HepG2 (cell line): ENCODE results near the gene TRMT2A. TPM values are rescaled to one million over a fixed set of nuclear protein-coding genes. Genes with fewer than 3 reads are reported as not detected.

ENCODE experiments used
- DNMT1 ChIP-seq: sonication (generic); formaldehyde crosslinking; IDR thresholded peaks from 2 replicates; pipeline ENCODE4 v1.5.1; 2020; ENCODE audit warnings: mild to moderate bottlenecking, missing genetic modification reagents
- DNMT3B ChIP-seq: conservative IDR thresholded peaks from 2 replicates; pipeline ENCODE4 v1.6.1; 2016; ENCODE audit warnings: missing biosample characterization, control low read depth
- ETV5 ChIP-seq: IDR thresholded peaks from 2 replicates; pipeline ENCODE4 v1.6.1; 2018; ENCODE audit warnings: missing biosample characterization, missing genetic modification reagents, inconsistent platforms, borderline replicate concordance
- MLXIP ChIP-seq: sonication (generic); formaldehyde crosslinking; IDR thresholded peaks from 2 replicates; pipeline ENCODE4 v1.9.0; 2021; ENCODE audit warnings: missing genetic modification reagents, borderline replicate concordance
- NR0B2 ChIP-seq: sonication (generic); formaldehyde crosslinking; IDR thresholded peaks from 2 replicates; pipeline ENCODE4 v1.4.0; 2020; ENCODE audit warnings: mild to moderate bottlenecking, missing genetic modification reagents
- POGZ ChIP-seq: sonication (generic); formaldehyde crosslinking; IDR thresholded peaks from 2 replicates; pipeline ENCODE4 v1.4.0; 2020; ENCODE audit warnings: mild to moderate bottlenecking, missing genetic modification reagents
- SIN3B ChIP-seq: fragments of 150-350 bp; IDR thresholded peaks from 2 replicates; pipeline ENCODE4 v1.6.1; 2014; ENCODE audit warnings: low read length
- TGIF2 ChIP-seq: IDR thresholded peaks from 2 replicates; pipeline ENCODE4 v1.6.1; 2016; ENCODE audit warnings: control low read depth, missing compliant biosample characterization
- TOPORS ChIP-seq: sonication (generic); formaldehyde crosslinking; IDR thresholded peaks from 2 replicates; pipeline ENCODE4 v1.8.0; 2023; ENCODE audit warnings: mild to moderate bottlenecking, missing genetic modification reagents
- ZBTB3 ChIP-seq: sonication (generic); formaldehyde crosslinking; IDR thresholded peaks from 2 replicates; pipeline ENCODE4 v1.4.0; 2020; ENCODE audit warnings: low read depth, mild to moderate bottlenecking, moderate library complexity, missing genetic modification reagents, borderline replicate concordance
- ZNF160 ChIP-seq: sonication (generic); formaldehyde crosslinking; IDR thresholded peaks from 2 replicates; pipeline ENCODE4 v1.8.0; 2022; ENCODE audit warnings: mild to moderate bottlenecking, inconsistent platforms, missing genetic modification reagents
- ZNF326 ChIP-seq: sonication (generic); formaldehyde crosslinking; IDR thresholded peaks from 2 replicates; pipeline ENCODE4 v1.4.0; 2020; ENCODE audit warnings: missing genetic modification reagents, borderline replicate concordance
- ZNF354B ChIP-seq: sonication (generic); formaldehyde crosslinking; IDR thresholded peaks from 2 replicates; pipeline ENCODE4 v1.8.0; 2022; ENCODE audit warnings: mild to moderate bottlenecking, missing genetic modification reagents
- polyA plus RNA-seq, 8 experiments: library from polyadenylated mRNA; depleted of rRNA in 3 of 8; stranded (reverse) in 7 of 8; unstranded in 1 of 8; fragments of >200 nt; fragmentation: Illumina TruSeq in 4 of 8; extraction: Trizol in 4 of 8; gene quantifications; 2 replicates each; pipeline versions ENCODE4 v1.2.1 to v1.2.3, GENCODE V29; 2011 to 2016; ENCODE audit warnings: low read depth in 4 of 8, missing spikeins in 1 of 8, mixed read lengths in 1 of 8; ENCODE audit not compliant: insufficient read depth in 1 of 8
- total RNA-seq, 5 experiments: library from RNA; depleted of rRNA; stranded (reverse); fragments of >200 nt; fragmentation: Illumina TruSeq; extraction: Trizol; gene quantifications; 2 replicates each; pipeline ENCODE4 v1.2.3, GENCODE V29; 2016; ENCODE audit warnings: low read depth in 1 of 5
- TF ChIP-seq, protein P1 (sequence below): IDR thresholded peaks from 2 replicates; pipeline ENCODE4 v1.6.1; 2016; ENCODE audit warnings: low read depth, missing genetic modification reagents, missing compliant biosample characterization
- TF ChIP-seq, protein P2 (sequence below): fragments of 450-650 bp; IDR thresholded peaks from 2 replicates; pipeline ENCODE4 v1.6.1; 2017; ENCODE audit warnings: mild to moderate bottlenecking

The TRMT2A gene
- total and polyA plus RNA-seq, 2 of the 13 experiments (the other 11 are each of a cell fraction or from before 2014, with no cell fraction given): 24.0 to 30.3 TPM

- TF ChIP-seq SIN3B (no peak), MLXIP (CRISPR knock-in tag) (no peak), ZBTB3 (no peak), NR0B2 (no peak), ZNF160 (CRISPR knock-in tag) (no peak), DNMT1 (CRISPR knock-in tag) (no peak), TGIF2 (no peak), ZNF326 (no peak), ETV5 (CRISPR knock-in tag) (no peak; the same call in 1 of the 2 replicates), POGZ (CRISPR knock-in tag) (no peak), DNMT3B (CRISPR knock-in tag) (no peak), TOPORS (CRISPR knock-in tag) (no peak), ZNF354B (CRISPR knock-in tag) (no peak)
- TF ChIP-seq, protein P1, sequence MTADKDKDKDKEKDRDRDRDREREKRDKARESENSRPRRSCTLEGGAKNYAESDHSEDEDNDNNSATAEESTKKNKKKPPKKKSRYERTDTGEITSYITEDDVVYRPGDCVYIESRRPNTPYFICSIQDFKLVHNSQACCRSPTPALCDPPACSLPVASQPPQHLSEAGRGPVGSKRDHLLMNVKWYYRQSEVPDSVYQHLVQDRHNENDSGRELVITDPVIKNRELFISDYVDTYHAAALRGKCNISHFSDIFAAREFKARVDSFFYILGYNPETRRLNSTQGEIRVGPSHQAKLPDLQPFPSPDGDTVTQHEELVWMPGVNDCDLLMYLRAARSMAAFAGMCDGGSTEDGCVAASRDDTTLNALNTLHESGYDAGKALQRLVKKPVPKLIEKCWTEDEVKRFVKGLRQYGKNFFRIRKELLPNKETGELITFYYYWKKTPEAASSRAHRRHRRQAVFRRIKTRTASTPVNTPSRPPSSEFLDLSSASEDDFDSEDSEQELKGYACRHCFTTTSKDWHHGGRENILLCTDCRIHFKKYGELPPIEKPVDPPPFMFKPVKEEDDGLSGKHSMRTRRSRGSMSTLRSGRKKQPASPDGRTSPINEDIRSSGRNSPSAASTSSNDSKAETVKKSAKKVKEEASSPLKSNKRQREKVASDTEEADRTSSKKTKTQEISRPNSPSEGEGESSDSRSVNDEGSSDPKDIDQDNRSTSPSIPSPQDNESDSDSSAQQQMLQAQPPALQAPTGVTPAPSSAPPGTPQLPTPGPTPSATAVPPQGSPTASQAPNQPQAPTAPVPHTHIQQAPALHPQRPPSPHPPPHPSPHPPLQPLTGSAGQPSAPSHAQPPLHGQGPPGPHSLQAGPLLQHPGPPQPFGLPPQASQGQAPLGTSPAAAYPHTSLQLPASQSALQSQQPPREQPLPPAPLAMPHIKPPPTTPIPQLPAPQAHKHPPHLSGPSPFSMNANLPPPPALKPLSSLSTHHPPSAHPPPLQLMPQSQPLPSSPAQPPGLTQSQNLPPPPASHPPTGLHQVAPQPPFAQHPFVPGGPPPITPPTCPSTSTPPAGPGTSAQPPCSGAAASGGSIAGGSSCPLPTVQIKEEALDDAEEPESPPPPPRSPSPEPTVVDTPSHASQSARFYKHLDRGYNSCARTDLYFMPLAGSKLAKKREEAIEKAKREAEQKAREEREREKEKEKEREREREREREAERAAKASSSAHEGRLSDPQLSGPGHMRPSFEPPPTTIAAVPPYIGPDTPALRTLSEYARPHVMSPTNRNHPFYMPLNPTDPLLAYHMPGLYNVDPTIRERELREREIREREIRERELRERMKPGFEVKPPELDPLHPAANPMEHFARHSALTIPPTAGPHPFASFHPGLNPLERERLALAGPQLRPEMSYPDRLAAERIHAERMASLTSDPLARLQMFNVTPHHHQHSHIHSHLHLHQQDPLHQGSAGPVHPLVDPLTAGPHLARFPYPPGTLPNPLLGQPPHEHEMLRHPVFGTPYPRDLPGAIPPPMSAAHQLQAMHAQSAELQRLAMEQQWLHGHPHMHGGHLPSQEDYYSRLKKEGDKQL: no peak
- TF ChIP-seq, protein P2, sequence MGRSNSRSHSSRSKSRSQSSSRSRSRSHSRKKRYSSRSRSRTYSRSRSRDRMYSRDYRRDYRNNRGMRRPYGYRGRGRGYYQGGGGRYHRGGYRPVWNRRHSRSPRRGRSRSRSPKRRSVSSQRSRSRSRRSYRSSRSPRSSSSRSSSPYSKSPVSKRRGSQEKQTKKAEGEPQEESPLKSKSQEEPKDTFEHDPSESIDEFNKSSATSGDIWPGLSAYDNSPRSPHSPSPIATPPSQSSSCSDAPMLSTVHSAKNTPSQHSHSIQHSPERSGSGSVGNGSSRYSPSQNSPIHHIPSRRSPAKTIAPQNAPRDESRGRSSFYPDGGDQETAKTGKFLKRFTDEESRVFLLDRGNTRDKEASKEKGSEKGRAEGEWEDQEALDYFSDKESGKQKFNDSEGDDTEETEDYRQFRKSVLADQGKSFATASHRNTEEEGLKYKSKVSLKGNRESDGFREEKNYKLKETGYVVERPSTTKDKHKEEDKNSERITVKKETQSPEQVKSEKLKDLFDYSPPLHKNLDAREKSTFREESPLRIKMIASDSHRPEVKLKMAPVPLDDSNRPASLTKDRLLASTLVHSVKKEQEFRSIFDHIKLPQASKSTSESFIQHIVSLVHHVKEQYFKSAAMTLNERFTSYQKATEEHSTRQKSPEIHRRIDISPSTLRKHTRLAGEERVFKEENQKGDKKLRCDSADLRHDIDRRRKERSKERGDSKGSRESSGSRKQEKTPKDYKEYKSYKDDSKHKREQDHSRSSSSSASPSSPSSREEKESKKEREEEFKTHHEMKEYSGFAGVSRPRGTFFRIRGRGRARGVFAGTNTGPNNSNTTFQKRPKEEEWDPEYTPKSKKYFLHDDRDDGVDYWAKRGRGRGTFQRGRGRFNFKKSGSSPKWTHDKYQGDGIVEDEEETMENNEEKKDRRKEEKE: no peak
Measured at GRCh38 chr22:20128902-20129746, 12.1 kb upstream of the TRMT2A start (continued).
